AG04450 (cell line): ENCODE results near the gene KREMEN2. TPM values are rescaled to one million over a fixed set of nuclear protein-coding genes. Genes with fewer than 3 reads are reported as not detected.

Source experiments
- CTCF ChIA-PET: fragments of 300-600, 350-600 bp; formaldehyde crosslinking; extraction: SDS; loops from one replicate; lab custom pipeline; 2022; ENCODE audit warnings: antibody characterized with exemption, inconsistent platforms; lab: Charles Lee
- POLR2A ChIA-PET: fragments of 350-600 bp; formaldehyde crosslinking; extraction: SDS; loops from one replicate; lab custom pipeline; 2021; ENCODE audit warnings: antibody characterized with exemption, inconsistent platforms; lab: Yijun Ruan, JAX
- DNase-seq: peaks from one replicate; pipeline ENCODE4 v3.0.0-alpha.2; 2011; ENCODE audit warnings: low read depth, low spot score
- H3K27ac ChIP-seq: one replicate; pipeline ENCODE4 v1.5.1; 2012; ENCODE audit warnings: low read depth, low read length, control low read depth
- H3K27me3 ChIP-seq: one replicate; pipeline ENCODE4 v1.6.0; 2012; ENCODE audit warnings: low read length; ENCODE audit not compliant: control insufficient read depth, insufficient read depth
- H3K4me3 ChIP-seq: 2 replicates; pipeline ENCODE4 v1.5.1; 2011; ENCODE audit warnings: mild to moderate bottlenecking, low read depth, low read length, control low read depth
- H3K9me3 ChIP-seq: 2 replicates; pipeline ENCODE4 v1.5.1; 2012; ENCODE audit warnings: low read length; ENCODE audit not compliant: control insufficient read depth, insufficient read depth
- polyA plus RNA-seq: library from polyadenylated mRNA; depleted of rRNA; stranded (reverse); fragments of >200 nt; gene quantifications from 2 replicates; pipeline ENCODE4 v1.2.3, GENCODE V29; 2011; rRNA removed
- small RNA-seq: library from RNA; depleted of rRNA; stranded (forward); fragments of <200 nt; gene quantifications from one replicate; pipeline ENCODE3, GENCODE V24; 2012; ENCODE audit warnings: low read depth; ENCODE audit not compliant: insufficient read length
- TF ChIP-seq, protein P1 (sequence below): IDR thresholded peaks from 2 replicates; pipeline ENCODE4 v1.5.1; 2011; ENCODE audit warnings: low read depth, low read length, control low read depth, inconsistent platforms

KREMEN2 gene
- polyA plus RNA-seq, 1 experiment, result 0.04 TPM

DNA sequence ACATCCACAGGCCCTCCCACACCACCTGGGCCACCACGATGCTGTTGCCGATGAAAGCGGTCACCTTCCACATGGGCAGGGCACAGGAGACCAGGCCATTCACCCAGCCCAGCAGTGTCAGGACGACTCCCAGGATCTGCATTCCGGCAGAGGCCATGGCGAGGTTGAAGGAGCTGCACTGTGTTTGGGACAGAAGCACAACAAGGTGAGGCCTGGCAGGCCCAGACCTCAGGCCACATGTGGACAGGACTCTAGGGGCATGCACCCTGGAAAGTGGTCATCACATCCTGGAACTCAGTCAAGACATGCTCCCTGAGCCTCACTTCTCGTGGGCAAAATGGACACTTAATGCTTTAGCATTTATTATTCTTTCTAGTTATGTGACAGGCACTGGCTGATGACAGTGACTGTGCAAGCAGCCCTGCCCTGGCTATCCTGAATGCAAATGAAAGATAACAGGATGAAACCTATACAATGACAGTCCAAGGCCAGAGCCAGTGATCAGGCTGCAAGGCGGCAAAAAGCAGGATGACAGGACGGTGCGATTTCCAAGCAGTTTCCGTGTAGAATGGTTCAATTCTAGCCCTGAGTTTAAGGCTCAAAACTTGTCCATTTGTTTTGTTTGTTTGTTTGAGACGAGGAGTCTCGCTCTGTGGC, 51.9 kb downstream of the KREMEN2 start:
- H3K27me3 ChIP-seq, result peaks cover 37% of the 10 kb centered on the region
- H3K9me3 ChIP-seq, result no peaks in the 10 kb centered on the region; the same call in 1 of the 2 replicates
- CTCF ChIA-PET, result no interaction called here
- POLR2A ChIA-PET, result no interaction called here
- no peak overlapping the region for H3K4me3 ChIP-seq
- DNase-seq, result no peak
- TF ChIP-seq, protein P1, sequence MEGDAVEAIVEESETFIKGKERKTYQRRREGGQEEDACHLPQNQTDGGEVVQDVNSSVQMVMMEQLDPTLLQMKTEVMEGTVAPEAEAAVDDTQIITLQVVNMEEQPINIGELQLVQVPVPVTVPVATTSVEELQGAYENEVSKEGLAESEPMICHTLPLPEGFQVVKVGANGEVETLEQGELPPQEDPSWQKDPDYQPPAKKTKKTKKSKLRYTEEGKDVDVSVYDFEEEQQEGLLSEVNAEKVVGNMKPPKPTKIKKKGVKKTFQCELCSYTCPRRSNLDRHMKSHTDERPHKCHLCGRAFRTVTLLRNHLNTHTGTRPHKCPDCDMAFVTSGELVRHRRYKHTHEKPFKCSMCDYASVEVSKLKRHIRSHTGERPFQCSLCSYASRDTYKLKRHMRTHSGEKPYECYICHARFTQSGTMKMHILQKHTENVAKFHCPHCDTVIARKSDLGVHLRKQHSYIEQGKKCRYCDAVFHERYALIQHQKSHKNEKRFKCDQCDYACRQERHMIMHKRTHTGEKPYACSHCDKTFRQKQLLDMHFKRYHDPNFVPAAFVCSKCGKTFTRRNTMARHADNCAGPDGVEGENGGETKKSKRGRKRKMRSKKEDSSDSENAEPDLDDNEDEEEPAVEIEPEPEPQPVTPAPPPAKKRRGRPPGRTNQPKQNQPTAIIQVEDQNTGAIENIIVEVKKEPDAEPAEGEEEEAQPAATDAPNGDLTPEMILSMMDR, result no peak
- H3K27ac ChIP-seq, result no peak overlapping the region

DNA sequence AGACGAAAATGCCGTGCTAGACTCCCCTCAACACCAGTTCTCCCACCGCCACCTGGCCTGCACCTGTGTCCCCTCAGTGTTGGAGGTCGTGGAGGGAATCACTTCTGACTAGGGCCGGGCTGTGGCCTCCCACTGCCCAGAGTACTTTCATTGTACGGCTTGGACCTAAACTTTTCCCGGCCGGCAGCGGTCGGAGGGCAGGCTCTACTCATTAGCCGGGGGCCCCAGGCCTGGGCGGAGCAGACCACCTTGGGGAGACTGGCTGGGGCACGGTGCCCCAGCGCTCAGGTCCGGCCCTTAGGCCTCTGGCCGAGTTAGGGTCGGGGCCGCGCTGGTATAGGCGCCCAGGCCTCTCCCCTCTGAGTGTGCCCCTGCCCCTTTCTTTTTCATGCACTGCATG, 53.3 kb downstream of the KREMEN2 start:
- CTCF ChIA-PET, result no interaction called here
- H3K27me3 ChIP-seq, result peaks cover 25% of the 10 kb centered on the region
- H3K9me3 ChIP-seq, result no peaks in the 10 kb centered on the region; the same call in 1 of the 2 replicates
- no peak overlapping the region for H3K4me3 ChIP-seq
- no peak overlapping the region for H3K27ac ChIP-seq
- DNase-seq, result no peak
- TF ChIP-seq, protein P1, result no peak
- POLR2A ChIA-PET, result no interaction called here

Small RNA genes lying within 50 kb of the gene (small RNA-seq; reads per million reads assigned to genes)
- gene LINC00514, result not detected

Other genes starting within 250 kb of the KREMEN2 start
- gene PRSS27, start 244.1 kb upstream of the KREMEN2 start, polyA plus RNA-seq, result 0.32 and 0.46 TPM in 2 replicates
- 80.5 and 116 TPM in 2 replicates for gene SRRM2, start 211.6 kb upstream of the KREMEN2 start, polyA plus RNA-seq
- gene ELOB, start 187.0 kb upstream of the KREMEN2 start, polyA plus RNA-seq, result 146 and 230 TPM in 2 replicates
- not detected in 2 replicates for gene PRSS33, start 176.7 kb upstream of the KREMEN2 start, polyA plus RNA-seq
- not detected in 2 replicates for gene PRSS41, start 165.8 kb upstream of the KREMEN2 start, polyA plus RNA-seq
- 0.17 and 0.47 TPM in 2 replicates for gene PRSS21, start 147.0 kb upstream of the KREMEN2 start, polyA plus RNA-seq
- 0.40 and 0.48 TPM in 2 replicates for gene ZG16B, start 134.0 kb upstream of the KREMEN2 start, polyA plus RNA-seq
- 0.11 and 0.17 TPM in 2 replicates for gene PRSS22, start 106.1 kb upstream of the KREMEN2 start, polyA plus RNA-seq
- 22.4 and 37.5 TPM in 2 replicates for gene FLYWCH2, start 81.1 kb upstream of the KREMEN2 start, polyA plus RNA-seq
- 15.1 and 19.8 TPM in 2 replicates for gene FLYWCH1, start 52.3 kb upstream of the KREMEN2 start, polyA plus RNA-seq
- gene PAQR4, start 5.1 kb downstream of the KREMEN2 start, polyA plus RNA-seq, result 1.2 and 1.9 TPM in 2 replicates
- 1.2 and 1.3 TPM in 2 replicates for gene PKMYT1, start 16.2 kb downstream of the KREMEN2 start, polyA plus RNA-seq
- gene CLDN9, start 48.6 kb downstream of the KREMEN2 start, polyA plus RNA-seq, result not detected in 2 replicates
- 0.07 and 0.10 TPM in 2 replicates for gene CLDN6, start 53.9 kb downstream of the KREMEN2 start, polyA plus RNA-seq
- 67.3 and 97.1 TPM in 2 replicates for gene TNFRSF12A, start 56.1 kb downstream of the KREMEN2 start, polyA plus RNA-seq
- 51.6 and 73.4 TPM in 2 replicates for gene HCFC1R1, start 59.7 kb downstream of the KREMEN2 start, polyA plus RNA-seq
- 14.5 and 16.7 TPM in 2 replicates for gene THOC6, start 59.8 kb downstream of the KREMEN2 start, polyA plus RNA-seq
- gene BICDL2, start 72.7 kb downstream of the KREMEN2 start, polyA plus RNA-seq, result not detected in 2 replicates
- not detected in 2 replicates for gene MMP25, start 82.3 kb downstream of the KREMEN2 start, polyA plus RNA-seq
- 30.3 and 37.9 TPM in 2 replicates for gene IL32, start 101.4 kb downstream of the KREMEN2 start, polyA plus RNA-seq
- gene ZSCAN10, start 135.0 kb downstream of the KREMEN2 start, polyA plus RNA-seq, result not detected in 2 replicates
- gene ZNF205, start 148.3 kb downstream of the KREMEN2 start, polyA plus RNA-seq, result 3.6 and 5.5 TPM in 2 replicates
- gene ZNF213, start 170.8 kb downstream of the KREMEN2 start, polyA plus RNA-seq, result 0.47 and 1.2 TPM in 2 replicates
- 0.20 and 0.29 TPM in 2 replicates for gene OR1F1, start 223.9 kb downstream of the KREMEN2 start, polyA plus RNA-seq